Thyroid gland (tissue), 4 donors: ENCODE measurements around the gene C2CD4D. TPM values are rescaled to one million over a fixed set of nuclear protein-coding genes. Genes with fewer than 3 reads are reported as not detected.

Source experiments
- DNase-seq, 2 donors: peaks; one replicate each; pipeline ENCODE4 v3.0.0-alpha.2; 2019
- H3K27ac ChIP-seq, 3 donors: fragments of 200-600 bp; sonication (generic); 1 replicate in 2 of 3; 2 replicates in 1 of 3; pipeline ENCODE4 v1.5.1; 2016 to 2019; ENCODE audit warnings: mild to moderate bottlenecking in 1 of 3, moderate library complexity in 1 of 3
- H3K27me3 ChIP-seq: fragments of 200-600 bp; sonication (generic); one replicate; pipeline ENCODE4 v1.5.1; 2019
- H3K36me3 ChIP-seq, 2 donors: fragments of 200-600 bp; sonication (generic); one replicate each; pipeline ENCODE4 v1.5.1; 2016 to 2019
- H3K4me1 ChIP-seq, 2 donors: fragments of 200-600 bp; sonication (generic); one replicate each; pipeline ENCODE4 v1.5.1; 2017 to 2019
- H3K4me3 ChIP-seq, 3 donors: fragments of 200-600 bp; sonication (generic); replicated peaks in 1 of 3; 1 replicate in 2 of 3; 2 replicates in 1 of 3; pipeline ENCODE4 v1.5.1; 2016; ENCODE audit warnings: mild to moderate bottlenecking in 1 of 3
- H3K9me3 ChIP-seq: fragments of 200-600 bp; sonication (generic); one replicate; pipeline ENCODE4 v1.5.1; 2017
- CTCF ChIP-seq, 6 experiments: fragments of 200-600 bp in 3 of 6; fragments of 450-650 bp in 3 of 6; sonication (generic) in 3 of 6; IDR thresholded peaks; one replicate each; pipeline ENCODE4 v1.5.1; 2016 to 2019; ENCODE audit warnings: antibody characterized with exemption in 6 of 6, mild to moderate bottlenecking in 2 of 6, inconsistent platforms in 1 of 6, moderate library complexity in 1 of 6
- POLR2A ChIP-seq, 2 donors: fragments of 450-650 bp; IDR thresholded peaks; one replicate each; pipeline ENCODE4 v1.6.1; 2017; ENCODE audit warnings: antibody characterized with exemption in 2 of 2, mild to moderate bottlenecking in 2 of 2, moderate library complexity in 1 of 2
- WGBS, 2 donors: methylation state at CpG; one replicate each; pipeline ENCODE4 v1.1.5; 2017; 5-methylcytosine and 5-hydroxymethylcytosine counted together
- intact Hi-C: fragments of 100-400 bp; cut with DNase I; formaldehyde crosslinking; loops from one replicate; pipeline ENCODE4 v1.15.1; 2023
- total RNA-seq, 4 donors: library from RNA; depleted of rRNA; stranded (reverse); fragments of >200 nt; gene quantifications; one replicate each; pipeline ENCODE4 v1.2.3, GENCODE V29; 2016

Gene C2CD4D
- total RNA-seq, 4 donors from 2014 or later: 0.29 to 1.3 (median 0.33) TPM; not detected in 1

GRCh38 chr1:151843398-151843797 is 3.8 kb upstream of the C2CD4D start:
- no peak for DNase-seq
- Histone ChIP-seq H3K9me3 (no peaks in the 10 kb centered on the region), H3K27me3 (no peaks in the 10 kb centered on the region), H3K36me3 (no peaks in the 10 kb centered on the region), H3K4me3 (no peak overlapping the region), H3K27ac (no peak overlapping the region), H3K4me1 (peaks cover 13 to 22% of the 10 kb centered on the region in 2 donors)
- no peak for TF ChIP-seq CTCF (IDR thresholded peaks at IDR 0.05)
- no peak for TF ChIP-seq POLR2A (IDR thresholded peaks at IDR 0.05)
- WGBS, 2 donors: 89 to 92% methylated on average over 2 of the region's 2 CpGs
- intact Hi-C loops: no loop called here

- no peak for DNase-seq
- Histone ChIP-seq H3K4me3 (no peak overlapping the region), H3K36me3 (no peaks in the 10 kb centered on the region), H3K27ac (no peak overlapping the region), H3K9me3 (no peaks in the 10 kb centered on the region), H3K4me1 (peaks cover 21 to 43% of the 10 kb centered on the region in 2 donors), H3K27me3 (no peaks in the 10 kb centered on the region)
- intact Hi-C loops: no loop called here
- TF ChIP-seq CTCF (IDR thresholded peaks at IDR 0.05) (no peak), POLR2A (IDR thresholded peaks at IDR 0.05) (no peak)
- WGBS, 2 donors: 90 to 92% methylated on average over 2 of the region's 2 CpGs
These were observed 1.5 kb upstream of the C2CD4D start for GRCh38 chr1:151841141-151841540.

GRCh38 chr1:151840421-151840820 is 801 bp upstream of the C2CD4D start:
- H3K27ac ChIP-seq: peak overlapping the region; percentile 79 to 95 (median 89)
- peaks cover 23 to 47% of the 10 kb centered on the region in 2 donors for H3K4me1 ChIP-seq
- intact Hi-C loops: no loop called here
- no peaks in the 10 kb centered on the region for H3K27me3 ChIP-seq
- H3K9me3 ChIP-seq: no peaks in the 10 kb centered on the region
- no peaks in the 10 kb centered on the region for H3K36me3 ChIP-seq
- H3K4me3 ChIP-seq: peak overlapping the region in 1 of 3 donors; percentile 32
- no peak for TF ChIP-seq POLR2A (IDR thresholded peaks at IDR 0.05)
- TF ChIP-seq CTCF (IDR thresholded peaks at IDR 0.05): no peak
- DNase-seq: no peak

GRCh38 chr1:151839082-151839412 is 573 bp downstream of the C2CD4D start:
- Histone ChIP-seq H3K4me1 (peaks cover 23 to 47% of the 10 kb centered on the region in 2 donors), H3K27ac (peak overlapping the region in 2 of 3 donors; percentile 89 to 95), H3K9me3 (no peaks in the 10 kb centered on the region), H3K36me3 (no peaks in the 10 kb centered on the region), H3K4me3 (no peak overlapping the region), H3K27me3 (no peaks in the 10 kb centered on the region)
- intact Hi-C loops: loop anchor here (10.0 kb wide), 2 partner anchors 104 to 304 kb away; no protein-coding TSS in a partner anchor
- no peak for DNase-seq
- whole genome bisulfite sequencing, 2 donors: 32 to 46% methylated on average over 16 of the region's 16 CpGs
- TF ChIP-seq POLR2A (IDR thresholded peaks at IDR 0.05): no peak
- TF ChIP-seq CTCF (IDR thresholded peaks at IDR 0.05): no peak

GRCh38 chr1:151838222-151839081 is 1.2 kb downstream of the C2CD4D start:
- intact Hi-C loops: loop anchor here (10.0 kb wide), 2 partner anchors 104 to 304 kb away; no protein-coding TSS in a partner anchor
- DNase-seq: peak in 1 of 2 donors; percentile 10
- whole genome bisulfite sequencing, 2 donors: 34 to 48% methylated on average over 14 to 27 of the region's 117 CpGs
- peaks cover 23 to 50% of the 10 kb centered on the region in 2 donors for H3K4me1 ChIP-seq
- H3K27ac ChIP-seq: no peak overlapping the region
- no peaks in the 10 kb centered on the region for H3K9me3 ChIP-seq
- peak overlapping the region in 1 of 3 donors; percentile 8 for H3K4me3 ChIP-seq
- no peaks in the 10 kb centered on the region for H3K36me3 ChIP-seq
- TF ChIP-seq CTCF (IDR thresholded peaks at IDR 0.05) (no peak), POLR2A (IDR thresholded peaks at IDR 0.05) (no peak)
- H3K27me3 ChIP-seq: no peaks in the 10 kb centered on the region
